WI38 (cell line): Measurements from ENCODE around the gene ANKRD33B.
"Not testable (repeated sequence)": the region's sequence is repeated elsewhere in the genome, so short reads cannot be mapped to it uniquely, and the experiment has no call there.

ENCODE experiments used
- H3K4me3 ChIP-seq: 2 replicates; pipeline ENCODE4 v1.5.1; 2011; ENCODE audit warnings: low read depth, mild to moderate bottlenecking, control low read depth, low read length
- TF ChIP-seq, protein P1 (sequence below): IDR thresholded peaks from 2 replicates; pipeline ENCODE4 v1.5.1; 2012; ENCODE audit warnings: low read depth, mild to moderate bottlenecking, control low read depth, low read length

Gene ANKRD33B

DNA sequence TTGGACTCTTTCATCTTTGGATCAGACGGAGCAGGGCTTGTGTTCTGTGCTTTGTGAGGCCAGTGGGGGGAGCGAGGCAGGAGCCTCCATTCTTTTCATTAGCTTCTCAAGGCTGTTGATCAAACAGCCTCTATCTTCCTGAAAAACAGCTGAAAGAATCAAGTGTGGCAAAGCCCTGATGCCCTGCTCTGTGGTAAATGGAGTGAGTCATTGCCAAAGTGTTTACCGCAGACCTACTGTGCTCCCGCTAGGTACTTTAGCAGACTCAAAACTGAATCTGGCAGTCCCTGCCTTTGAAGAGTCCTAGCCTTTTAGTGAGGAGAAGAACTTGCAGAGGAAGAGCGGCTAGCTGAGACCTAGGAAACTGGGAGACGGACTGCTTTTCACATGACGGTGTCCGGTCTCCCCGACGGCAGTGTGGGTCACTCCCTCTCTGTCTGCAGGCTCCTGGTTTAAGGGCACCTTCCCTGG, 3.3 kb downstream of the ANKRD33B start:
- TF ChIP-seq, protein P1, sequence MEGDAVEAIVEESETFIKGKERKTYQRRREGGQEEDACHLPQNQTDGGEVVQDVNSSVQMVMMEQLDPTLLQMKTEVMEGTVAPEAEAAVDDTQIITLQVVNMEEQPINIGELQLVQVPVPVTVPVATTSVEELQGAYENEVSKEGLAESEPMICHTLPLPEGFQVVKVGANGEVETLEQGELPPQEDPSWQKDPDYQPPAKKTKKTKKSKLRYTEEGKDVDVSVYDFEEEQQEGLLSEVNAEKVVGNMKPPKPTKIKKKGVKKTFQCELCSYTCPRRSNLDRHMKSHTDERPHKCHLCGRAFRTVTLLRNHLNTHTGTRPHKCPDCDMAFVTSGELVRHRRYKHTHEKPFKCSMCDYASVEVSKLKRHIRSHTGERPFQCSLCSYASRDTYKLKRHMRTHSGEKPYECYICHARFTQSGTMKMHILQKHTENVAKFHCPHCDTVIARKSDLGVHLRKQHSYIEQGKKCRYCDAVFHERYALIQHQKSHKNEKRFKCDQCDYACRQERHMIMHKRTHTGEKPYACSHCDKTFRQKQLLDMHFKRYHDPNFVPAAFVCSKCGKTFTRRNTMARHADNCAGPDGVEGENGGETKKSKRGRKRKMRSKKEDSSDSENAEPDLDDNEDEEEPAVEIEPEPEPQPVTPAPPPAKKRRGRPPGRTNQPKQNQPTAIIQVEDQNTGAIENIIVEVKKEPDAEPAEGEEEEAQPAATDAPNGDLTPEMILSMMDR, result no peak
- peak overlapping the region; percentile 16; the same call in 1 of the 2 replicates for H3K4me3 ChIP-seq

DNA sequence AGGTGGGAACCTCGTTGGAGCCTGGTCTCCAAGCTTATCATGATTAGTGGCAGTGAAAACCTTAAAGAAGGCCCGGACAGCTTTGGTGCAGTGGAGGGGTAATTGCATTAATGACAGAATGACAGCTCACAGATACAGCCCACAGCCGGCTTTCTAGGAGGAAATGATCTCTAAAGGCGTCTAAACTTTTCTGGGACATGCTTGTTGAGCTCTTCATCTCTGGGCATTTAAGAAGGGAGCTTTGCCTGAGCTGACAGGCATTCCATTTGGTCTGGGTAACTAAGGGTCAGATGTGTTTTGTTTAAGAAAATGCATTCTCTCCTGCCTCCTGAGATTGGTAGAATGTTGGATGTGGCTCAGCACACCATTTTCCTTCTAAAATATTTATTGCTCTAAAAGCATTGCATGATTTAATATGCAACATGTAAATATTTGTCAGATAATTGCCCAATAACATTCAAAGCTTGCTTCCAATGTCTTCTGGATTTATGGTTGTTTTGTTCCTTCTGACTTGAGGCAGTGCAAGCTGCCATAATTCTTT, 4.0 kb downstream of the ANKRD33B start:
- H3K4me3 ChIP-seq, result 0 out of 2 replicates have a peak overlapping the region, but pooled peaks have one; percentile 16
- TF ChIP-seq, protein P1, result no peak

DNA sequence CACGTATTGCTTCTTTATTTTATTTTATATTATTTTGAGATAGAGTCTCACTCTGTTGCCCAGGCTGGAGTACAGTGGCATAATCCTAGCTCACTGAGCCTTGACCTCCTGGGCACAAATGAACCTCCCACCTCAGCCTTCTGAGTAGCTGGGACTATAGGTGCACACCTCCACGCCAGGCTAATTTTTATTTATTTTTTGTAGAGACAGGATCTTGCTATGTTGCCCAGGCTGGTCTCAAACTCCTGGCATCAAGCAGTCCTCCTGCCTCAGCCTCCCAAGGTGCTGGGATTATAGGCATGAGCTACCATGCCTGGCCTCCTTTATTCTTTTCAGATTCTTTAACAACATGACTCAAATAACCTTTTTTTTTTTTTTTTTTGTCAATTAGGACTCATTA, 6.7 kb downstream of the ANKRD33B start:
- H3K4me3 ChIP-seq, result not testable (repeated sequence)

DNA sequence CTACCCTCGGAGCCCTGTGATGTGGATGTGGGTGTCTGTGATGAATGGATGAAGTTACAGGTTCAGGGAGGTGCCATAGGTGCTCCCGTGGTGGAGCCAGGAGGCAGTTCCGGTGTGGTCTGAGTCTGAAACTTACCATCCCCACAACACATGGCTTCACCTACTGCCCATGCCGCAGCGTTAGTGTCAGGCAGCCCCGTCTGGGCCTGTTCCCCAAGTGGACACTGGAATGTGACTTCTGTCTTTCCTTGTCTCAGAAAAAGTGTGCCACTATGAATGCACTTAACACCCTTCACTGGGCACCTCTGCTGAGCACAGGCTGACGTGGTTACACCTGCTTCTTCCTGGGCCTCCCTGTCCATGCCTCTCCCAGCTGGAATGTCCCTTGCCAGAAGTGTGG, 8.6 kb downstream of the ANKRD33B start:
- H3K4me3 ChIP-seq, result no peak overlapping the region
- TF ChIP-seq, protein P1, result no peak

DNA sequence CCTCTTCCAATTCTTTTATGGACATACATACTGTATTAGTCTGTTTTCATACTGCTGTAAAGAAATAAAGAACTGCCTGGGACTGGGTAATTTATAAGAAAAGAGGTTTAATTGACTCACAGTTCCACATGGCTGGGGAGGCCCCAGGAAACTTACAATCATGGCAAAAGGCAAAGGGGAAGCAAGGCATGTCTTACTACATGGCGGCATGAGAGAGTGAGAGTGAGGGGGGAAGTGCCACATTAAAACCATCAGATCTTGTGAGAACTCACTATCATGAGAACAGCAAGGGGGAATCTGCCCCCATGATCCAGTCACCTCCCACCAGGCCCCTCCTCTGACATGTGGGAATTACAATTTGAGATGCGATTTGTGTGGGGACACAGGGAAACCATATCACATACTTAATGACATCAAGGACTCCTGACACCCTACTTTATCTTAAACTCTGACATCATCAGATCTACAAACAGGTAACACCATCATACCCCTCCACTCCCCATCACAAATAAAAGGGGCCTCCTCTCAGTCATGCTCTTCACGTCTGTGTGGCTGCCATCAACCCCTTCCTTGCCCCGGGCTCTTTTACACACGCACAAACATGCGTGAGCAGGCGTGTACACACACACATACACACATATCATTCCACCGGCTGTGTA, 9.7 kb downstream of the ANKRD33B start:
- H3K4me3 ChIP-seq, result no peak overlapping the region
- TF ChIP-seq, protein P1, result no peak

DNA sequence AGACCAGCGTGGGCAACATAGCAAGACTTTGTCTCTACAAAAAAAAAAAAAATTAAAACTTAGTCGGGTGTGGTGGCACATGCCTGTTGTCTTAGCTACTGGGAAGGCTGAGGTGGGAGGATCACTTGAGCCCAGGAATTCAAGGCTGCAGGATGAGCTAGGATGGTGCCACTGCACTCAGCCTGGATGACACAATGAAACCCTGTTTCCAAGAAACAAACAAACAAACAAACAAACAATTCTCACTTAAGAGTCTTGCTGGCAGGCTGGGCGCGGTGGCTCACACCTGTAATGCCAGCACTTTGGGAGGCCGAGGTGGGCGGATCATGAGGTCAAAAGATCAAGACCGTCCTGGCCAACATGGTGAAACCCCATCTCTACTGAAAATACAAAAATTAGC, 11.0 kb downstream of the ANKRD33B start:
- H3K4me3 ChIP-seq, result not testable (repeated sequence)

DNA sequence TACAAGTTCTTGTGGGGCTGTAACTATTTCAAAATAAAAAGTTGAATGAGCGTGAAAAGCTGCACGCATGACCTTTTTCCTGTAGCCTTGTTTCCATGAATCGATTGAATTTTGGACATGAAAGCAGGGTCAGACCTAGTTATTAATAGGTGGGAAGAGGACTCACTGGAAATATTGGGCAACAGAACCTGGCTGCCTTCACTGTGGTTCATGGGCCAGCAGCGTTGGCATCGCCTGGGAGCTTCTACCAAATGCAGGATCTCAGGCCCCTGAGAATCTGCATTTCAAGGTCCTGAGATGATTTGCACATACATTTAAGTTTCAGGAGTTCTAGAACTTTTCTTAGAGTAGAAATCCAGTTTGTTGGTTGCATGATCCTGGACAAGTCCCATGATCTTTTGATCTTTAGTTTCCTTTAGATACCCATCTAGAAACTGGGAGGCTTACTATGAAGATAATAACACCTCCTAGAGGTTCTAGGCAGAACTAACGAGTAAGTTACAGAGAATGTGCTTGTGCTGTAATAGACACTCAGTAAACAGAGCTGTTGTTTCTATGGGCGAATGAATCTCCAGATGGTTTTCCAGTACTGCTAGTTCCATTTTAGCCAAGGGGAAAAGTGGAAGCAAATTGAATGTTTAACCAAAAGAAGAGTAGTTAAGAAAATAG, 12.4 kb downstream of the ANKRD33B start:
- TF ChIP-seq, protein P1, result no peak
- H3K4me3 ChIP-seq, result no peak overlapping the region

DNA sequence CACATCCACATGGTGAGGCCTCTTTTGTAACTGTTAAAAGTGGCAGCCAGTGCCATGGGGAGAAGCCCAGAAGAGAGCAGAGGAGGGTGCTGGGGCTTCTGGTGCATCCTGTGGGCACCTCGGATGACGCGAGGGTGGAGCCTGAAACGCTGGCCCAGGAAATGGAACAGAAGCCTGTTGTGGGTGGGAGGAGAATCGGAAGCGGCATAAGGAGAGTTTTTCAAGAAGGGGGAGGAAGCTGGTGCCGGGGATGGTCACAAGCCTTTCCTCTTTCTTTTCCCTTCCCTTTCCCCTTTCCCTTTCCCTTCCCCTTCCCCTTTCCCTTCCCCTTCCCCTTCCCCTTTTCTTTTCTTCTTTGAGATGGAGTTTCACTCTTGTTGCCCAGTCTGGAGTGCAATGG, 12.9 kb downstream of the ANKRD33B start:
- H3K4me3 ChIP-seq, result no peak overlapping the region
- TF ChIP-seq, protein P1, result no peak
